HepG2 (cell line): ENCODE data around the gene CKLF. TPM values are rescaled to one million over a fixed set of nuclear protein-coding genes. Genes with fewer than 3 reads are reported as not detected.

Experiments used
- CEBPG ChIP-seq: IDR thresholded peaks from 2 replicates; pipeline ENCODE4 v1.6.1; 2016
- GPN1 ChIP-seq: sonication (generic); formaldehyde crosslinking; IDR thresholded peaks from 2 replicates; pipeline ENCODE4 v1.5.1; 2020; ENCODE audit warnings: missing genetic modification reagents, borderline replicate concordance
- HNRNPH1 ChIP-seq: fragments of 200-400 bp; formaldehyde crosslinking; optimal IDR thresholded peaks from 2 replicates; pipeline ENCODE3; 2017; ENCODE audit warnings: mild to moderate bottlenecking, low read depth, low read length
- KAT7 ChIP-seq: IDR thresholded peaks from 2 replicates; pipeline ENCODE4 v1.6.1; 2018; ENCODE audit warnings: borderline replicate concordance, missing compliant biosample characterization
- MEIS2 ChIP-seq: sonication (generic); formaldehyde crosslinking; IDR thresholded peaks from 2 replicates; pipeline ENCODE4 v1.9.0; 2021; ENCODE audit warnings: mild to moderate bottlenecking, missing genetic modification reagents
- MIER3 ChIP-seq: IDR thresholded peaks from 2 replicates; pipeline ENCODE4 v1.6.1; 2016; ENCODE audit warnings: missing compliant biosample characterization, borderline replicate concordance
- RXRB ChIP-seq: IDR thresholded peaks from 2 replicates; pipeline ENCODE4 v1.6.1; 2016; ENCODE audit warnings: borderline replicate concordance, missing genetic modification reagents, missing compliant biosample characterization
- TAF1 ChIP-seq: sonication (generic); formaldehyde crosslinking; IDR thresholded peaks from 2 replicates; pipeline ENCODE4 v1.4.0; 2020; ENCODE audit warnings: missing genetic modification reagents
- TMF1 ChIP-seq: sonication (generic); formaldehyde crosslinking; IDR thresholded peaks from 2 replicates; pipeline ENCODE4 v1.8.1; 2022; ENCODE audit warnings: low read depth, missing genetic modification reagents
- ZBTB42 ChIP-seq: sonication (generic); formaldehyde crosslinking; IDR thresholded peaks from 2 replicates; pipeline ENCODE4 v1.5.0; 2020; ENCODE audit warnings: mild to moderate bottlenecking, missing genetic modification reagents
- ZNF788 ChIP-seq: sonication (generic); formaldehyde crosslinking; IDR thresholded peaks from 2 replicates; pipeline ENCODE4 v1.5.0; 2020; ENCODE audit warnings: mild to moderate bottlenecking, missing genetic modification reagents, borderline replicate concordance
- polyA plus RNA-seq, 8 experiments: library from polyadenylated mRNA; depleted of rRNA in 3 of 8; stranded (reverse) in 7 of 8; unstranded in 1 of 8; fragments of >200 nt; fragmentation: Illumina TruSeq in 4 of 8; extraction: Trizol in 4 of 8; gene quantifications; 2 replicates each; pipeline versions ENCODE4 v1.2.1 to v1.2.3, GENCODE V29; 2011 to 2016; ENCODE audit warnings: low read depth in 4 of 8, missing spikeins in 1 of 8, mixed read lengths in 1 of 8; ENCODE audit not compliant: insufficient read depth in 1 of 8
- total RNA-seq, 5 experiments: library from RNA; depleted of rRNA; stranded (reverse); fragments of >200 nt; fragmentation: Illumina TruSeq; extraction: Trizol; gene quantifications; 2 replicates each; pipeline ENCODE4 v1.2.3, GENCODE V29; 2016; ENCODE audit warnings: low read depth in 1 of 5
- TF ChIP-seq, protein P1 (sequence below): IDR thresholded peaks from 2 replicates; pipeline ENCODE4 v1.6.1; 2016; ENCODE audit warnings: mild to moderate bottlenecking, missing biosample characterization, missing genetic modification reagents
- TF ChIP-seq, protein P2 (sequence below): sonication (generic); formaldehyde crosslinking; IDR thresholded peaks from 2 replicates; pipeline ENCODE4 v1.5.0; 2020; ENCODE audit warnings: missing genetic modification reagents
- TF ChIP-seq, protein P3 (sequence below), 2 experiments: fragments of 450-650 bp in 1 of 2; sonication (generic) in 1 of 2; formaldehyde crosslinking in 1 of 2; IDR thresholded peaks; 2 replicates each; pipeline versions ENCODE4 v1.6.1 to v1.8.0; 2016 to 2022; ENCODE audit warnings: antibody characterized with exemption in 1 of 2, mild to moderate bottlenecking in 1 of 2, missing genetic modification reagents in 1 of 2
- TF ChIP-seq, protein P4 (sequence below): sonication (generic); formaldehyde crosslinking; IDR thresholded peaks from 2 replicates; pipeline ENCODE4 v1.5.1; 2020; ENCODE audit warnings: mild to moderate bottlenecking, missing genetic modification reagents

The CKLF gene
- total and polyA plus RNA-seq, 2 of the 13 experiments (the other 11 are each of a cell fraction or from before 2014, with no cell fraction given) = 120 to 167 TPM

DNA sequence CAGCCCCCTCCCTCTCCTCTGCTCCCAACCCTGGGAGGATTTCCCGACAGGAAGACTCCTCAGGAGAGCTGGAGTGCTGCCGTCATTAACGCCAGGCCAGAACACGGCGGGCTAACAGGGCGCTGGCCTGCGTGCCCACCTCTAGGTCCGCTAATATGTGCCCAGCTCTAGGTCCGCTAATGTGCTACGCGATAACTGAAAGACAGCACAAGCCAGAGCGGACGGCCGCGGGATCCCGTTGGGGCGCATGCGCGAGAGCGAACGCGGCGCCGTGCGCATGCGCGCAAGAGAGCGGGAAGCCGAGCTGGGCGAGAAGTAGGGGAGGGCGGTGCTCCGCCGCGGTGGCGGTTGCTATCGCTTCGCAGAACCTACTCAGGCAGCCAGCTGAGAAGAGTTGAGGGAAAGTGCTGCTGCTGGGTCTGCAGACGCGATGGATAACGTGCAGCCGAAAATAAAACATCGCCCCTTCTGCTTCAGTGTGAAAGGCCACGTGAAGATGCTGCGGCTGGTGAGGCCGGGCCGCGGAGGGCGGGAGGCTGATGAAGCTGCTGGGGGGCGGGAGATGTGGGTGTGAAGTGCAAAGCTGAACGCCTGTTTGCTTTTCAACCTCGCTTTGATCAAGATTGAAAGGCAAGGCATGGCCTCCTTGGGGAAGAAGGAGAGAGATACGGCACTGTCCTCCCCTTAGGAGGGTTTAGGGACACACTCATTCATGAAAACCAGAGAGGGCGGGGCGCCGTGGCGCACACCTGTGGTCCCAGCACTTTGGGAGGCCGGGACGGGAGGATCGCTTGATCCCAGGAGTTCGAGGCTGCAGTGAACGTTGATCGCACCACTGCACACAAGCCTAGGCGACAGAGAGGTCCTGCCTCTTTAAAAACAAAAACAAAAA, at the start of gene CKLF (continued):
- TF ChIP-seq, protein P1, sequence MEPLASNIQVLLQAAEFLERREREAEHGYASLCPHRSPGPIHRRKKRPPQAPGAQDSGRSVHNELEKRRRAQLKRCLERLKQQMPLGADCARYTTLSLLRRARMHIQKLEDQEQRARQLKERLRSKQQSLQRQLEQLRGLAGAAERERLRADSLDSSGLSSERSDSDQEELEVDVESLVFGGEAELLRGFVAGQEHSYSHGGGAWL = peak; percentile 99
- TF ChIP-seq MIER3 = peak; percentile 94; the same call in 1 of the 2 replicates
- TF ChIP-seq RXRB = peak; percentile 59
- no peak; the same call in 1 of the 2 replicates for TF ChIP-seq CEBPG (CRISPR knock-in tag)
- TF ChIP-seq, protein P2, sequence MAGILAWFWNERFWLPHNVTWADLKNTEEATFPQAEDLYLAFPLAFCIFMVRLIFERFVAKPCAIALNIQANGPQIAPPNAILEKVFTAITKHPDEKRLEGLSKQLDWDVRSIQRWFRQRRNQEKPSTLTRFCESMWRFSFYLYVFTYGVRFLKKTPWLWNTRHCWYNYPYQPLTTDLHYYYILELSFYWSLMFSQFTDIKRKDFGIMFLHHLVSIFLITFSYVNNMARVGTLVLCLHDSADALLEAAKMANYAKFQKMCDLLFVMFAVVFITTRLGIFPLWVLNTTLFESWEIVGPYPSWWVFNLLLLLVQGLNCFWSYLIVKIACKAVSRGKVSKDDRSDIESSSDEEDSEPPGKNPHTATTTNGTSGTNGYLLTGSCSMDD (CRISPR knock-in tag) = peak; percentile 97
- TF ChIP-seq MEIS2 (CRISPR knock-in tag) = peak; percentile 94
- TF ChIP-seq, protein P3, sequence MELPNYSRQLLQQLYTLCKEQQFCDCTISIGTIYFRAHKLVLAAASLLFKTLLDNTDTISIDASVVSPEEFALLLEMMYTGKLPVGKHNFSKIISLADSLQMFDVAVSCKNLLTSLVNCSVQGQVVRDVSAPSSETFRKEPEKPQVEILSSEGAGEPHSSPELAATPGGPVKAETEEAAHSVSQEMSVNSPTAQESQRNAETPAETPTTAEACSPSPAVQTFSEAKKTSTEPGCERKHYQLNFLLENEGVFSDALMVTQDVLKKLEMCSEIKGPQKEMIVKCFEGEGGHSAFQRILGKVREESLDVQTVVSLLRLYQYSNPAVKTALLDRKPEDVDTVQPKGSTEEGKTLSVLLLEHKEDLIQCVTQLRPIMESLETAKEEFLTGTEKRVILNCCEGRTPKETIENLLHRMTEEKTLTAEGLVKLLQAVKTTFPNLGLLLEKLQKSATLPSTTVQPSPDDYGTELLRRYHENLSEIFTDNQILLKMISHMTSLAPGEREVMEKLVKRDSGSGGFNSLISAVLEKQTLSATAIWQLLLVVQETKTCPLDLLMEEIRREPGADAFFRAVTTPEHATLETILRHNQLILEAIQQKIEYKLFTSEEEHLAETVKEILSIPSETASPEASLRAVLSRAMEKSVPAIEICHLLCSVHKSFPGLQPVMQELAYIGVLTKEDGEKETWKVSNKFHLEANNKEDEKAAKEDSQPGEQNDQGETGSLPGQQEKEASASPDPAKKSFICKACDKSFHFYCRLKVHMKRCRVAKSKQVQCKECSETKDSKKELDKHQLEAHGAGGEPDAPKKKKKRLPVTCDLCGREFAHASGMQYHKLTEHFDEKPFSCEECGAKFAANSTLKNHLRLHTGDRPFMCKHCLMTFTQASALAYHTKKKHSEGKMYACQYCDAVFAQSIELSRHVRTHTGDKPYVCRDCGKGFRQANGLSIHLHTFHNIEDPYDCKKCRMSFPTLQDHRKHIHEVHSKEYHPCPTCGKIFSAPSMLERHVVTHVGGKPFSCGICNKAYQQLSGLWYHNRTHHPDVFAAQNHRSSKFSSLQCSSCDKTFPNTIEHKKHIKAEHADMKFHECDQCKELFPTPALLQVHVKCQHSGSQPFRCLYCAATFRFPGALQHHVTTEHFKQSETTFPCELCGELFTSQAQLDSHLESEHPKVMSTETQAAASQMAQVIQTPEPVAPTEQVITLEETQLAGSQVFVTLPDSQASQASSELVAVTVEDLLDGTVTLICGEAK (IDR thresholded peaks at IDR 0.05) = no peak
- TF ChIP-seq, protein P3 (CRISPR knock-in tag; IDR thresholded peaks at IDR 0.05) = peak; percentile 95
- TF ChIP-seq TMF1 (CRISPR knock-in tag) = peak; percentile 99
- peak; percentile 93 for TF ChIP-seq ZBTB42 (CRISPR knock-in tag)
- TF ChIP-seq, protein P4, sequence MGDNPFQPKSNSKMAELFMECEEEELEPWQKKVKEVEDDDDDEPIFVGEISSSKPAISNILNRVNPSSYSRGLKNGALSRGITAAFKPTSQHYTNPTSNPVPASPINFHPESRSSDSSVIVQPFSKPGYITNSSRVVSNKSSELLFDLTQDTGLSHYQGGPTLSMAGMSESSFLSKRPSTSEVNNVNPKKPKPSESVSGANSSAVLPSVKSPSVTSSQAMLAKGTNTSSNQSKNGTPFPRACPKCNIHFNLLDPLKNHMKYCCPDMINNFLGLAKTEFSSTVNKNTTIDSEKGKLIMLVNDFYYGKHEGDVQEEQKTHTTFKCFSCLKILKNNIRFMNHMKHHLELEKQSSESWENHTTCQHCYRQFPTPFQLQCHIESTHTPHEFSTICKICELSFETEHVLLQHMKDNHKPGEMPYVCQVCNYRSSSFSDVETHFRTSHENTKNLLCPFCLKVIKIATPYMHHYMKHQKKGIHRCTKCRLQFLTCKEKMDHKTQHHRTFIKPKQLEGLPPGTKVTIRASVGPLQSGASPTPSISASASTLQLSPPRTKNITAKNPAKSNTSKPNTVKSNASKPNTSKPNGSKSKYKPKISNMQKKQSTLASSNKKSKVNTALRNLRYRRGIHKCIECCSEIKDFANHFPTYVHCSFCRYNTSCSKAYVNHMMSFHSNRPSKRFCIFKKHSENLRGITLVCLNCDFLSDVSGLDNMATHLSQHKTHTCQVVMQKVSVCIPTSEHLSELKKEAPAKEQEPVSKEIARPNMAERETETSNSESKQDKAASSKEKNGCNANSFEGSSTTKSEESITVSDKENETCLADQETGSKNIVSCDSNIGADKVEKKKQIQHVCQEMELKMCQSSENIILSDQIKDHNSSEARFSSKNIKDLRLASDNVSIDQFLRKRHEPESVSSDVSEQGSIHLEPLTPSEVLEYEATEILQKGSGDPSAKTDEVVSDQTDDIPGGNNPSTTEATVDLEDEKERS = peak; percentile 98
- TF ChIP-seq ZNF788 = peak; percentile 97
- TF ChIP-seq HNRNPH1 = peak; percentile 37
- TF ChIP-seq TAF1 (CRISPR knock-in tag) = peak; percentile 98
- peak; percentile 83 for TF ChIP-seq GPN1 (CRISPR knock-in tag)
- TF ChIP-seq KAT7 (CRISPR knock-in tag) = peak; percentile 88
